Measurements from ENCODE around the gene DDX54.

Gene DDX54

DNA sequence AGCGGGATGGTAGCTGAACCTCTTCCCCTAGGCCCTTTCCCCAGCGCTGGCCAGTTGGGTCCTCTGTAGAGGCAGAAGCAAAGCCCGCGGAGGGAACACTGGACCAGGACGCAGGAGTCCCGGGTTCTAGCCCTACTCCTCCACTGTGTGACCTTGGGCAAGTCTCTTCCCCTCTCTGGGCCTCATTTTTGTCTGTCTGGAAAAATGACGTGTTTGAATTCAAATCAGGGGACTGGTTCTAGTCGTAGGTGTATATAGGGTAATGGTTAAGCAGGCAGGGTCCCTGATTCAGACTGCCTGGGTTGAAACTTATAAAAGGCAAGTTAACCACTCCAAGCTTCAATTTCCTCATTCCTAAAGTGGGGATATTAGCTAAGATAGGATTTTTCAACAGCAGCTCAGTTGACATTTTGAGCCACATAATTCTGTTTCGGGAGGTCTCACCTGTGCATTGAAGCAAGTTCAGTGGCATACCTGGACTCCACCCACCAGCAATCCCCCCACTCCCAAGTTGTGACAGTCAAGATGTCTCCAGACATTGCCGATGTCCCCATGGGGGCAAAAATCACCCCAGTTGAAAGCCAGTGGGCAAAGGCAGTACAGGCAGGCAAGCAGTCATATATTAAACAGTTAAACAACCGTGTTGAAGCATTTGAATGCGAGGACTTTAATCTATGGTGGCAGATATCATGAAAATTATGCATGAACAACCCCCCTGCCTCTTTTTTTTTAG is 36.9 kb upstream of the DDX54 start:
- Histone ChIP-seq H2BK12ac (ENCODE audit: low read length) (no peak overlapping the region), H3K27me3 (ENCODE audit: control insufficient read depth in 3 of 3, insufficient read depth in 3 of 3, low read depth in 1 of 3, low read length in 3 of 3) (no peaks in the 10 kb centered on the region), H3K18ac (ENCODE audit: low read length) (peak overlapping the region; percentile 97), H2AFZ (ENCODE audit: low read length) (peak overlapping the region; percentile 91), H4K8ac (ENCODE audit: low read depth, low read length) (no peak overlapping the region), H3K4ac (ENCODE audit: low read length) (no peak overlapping the region), H3K79me1 (ENCODE audit: low read depth, low read length) (no peaks in the 10 kb centered on the region), H3K9ac (ENCODE audit: low read depth, low read length, poor library complexity) (peak overlapping the region; percentile 53), H2BK15ac (ENCODE audit: low read length) (no peak overlapping the region), H2BK120ac (ENCODE audit: low read depth, low read length) (no peak overlapping the region), H3K4me1 (ENCODE audit: control insufficient read depth in 2 of 2, insufficient read depth in 1 of 2, low read depth in 1 of 2, low read length in 2 of 2) (peaks cover 4 to 11% of the 10 kb centered on the region in 2 donors), H2AK5ac (ENCODE audit: low read depth, low read length) (no peak overlapping the region), H2BK5ac (ENCODE audit: low read length) (peak overlapping the region; percentile 55), H3K27ac (replicated peaks; ENCODE audit: low read length) (no peak overlapping the region), H3K14ac (ENCODE audit: low read length) (no peak overlapping the region), H4K91ac (ENCODE audit: low read depth, low read length, poor library complexity) (no peak overlapping the region), H3K9me3 (replicated peaks in 1 of 2; ENCODE audit: control insufficient read depth in 2 of 2, insufficient read depth in 1 of 2, low read depth in 1 of 2, low read length in 2 of 2) (no peaks in the 10 kb centered on the region), H3K36me3 (replicated peaks in 1 of 2; ENCODE audit: control insufficient read depth in 2 of 2, insufficient read depth in 2 of 2, low read length in 2 of 2) (peaks cover 0 to 2% of the 10 kb centered on the region in 2 donors), H3K4me3 (ENCODE audit: low read length in 2 of 2) (peak overlapping the region; percentile 59 to 86), H3K4me2 (ENCODE audit: insufficient read depth, low read length, poor library complexity, severe bottlenecking) (peak overlapping the region; percentile 85), H3K23ac (ENCODE audit: low read depth, low read length, poor library complexity) (peak overlapping the region; percentile 21)
- DNase-seq (ENCODE audit: low spot score), result no peak
- no CpG with 5 or more reads among the region's 12 CpGs for WGBS, 2 donors (ENCODE audit: extremely low coverage in 2 of 2, insufficient read length in 2 of 2, insufficient replicate concordance in 1 of 2)

DNA sequence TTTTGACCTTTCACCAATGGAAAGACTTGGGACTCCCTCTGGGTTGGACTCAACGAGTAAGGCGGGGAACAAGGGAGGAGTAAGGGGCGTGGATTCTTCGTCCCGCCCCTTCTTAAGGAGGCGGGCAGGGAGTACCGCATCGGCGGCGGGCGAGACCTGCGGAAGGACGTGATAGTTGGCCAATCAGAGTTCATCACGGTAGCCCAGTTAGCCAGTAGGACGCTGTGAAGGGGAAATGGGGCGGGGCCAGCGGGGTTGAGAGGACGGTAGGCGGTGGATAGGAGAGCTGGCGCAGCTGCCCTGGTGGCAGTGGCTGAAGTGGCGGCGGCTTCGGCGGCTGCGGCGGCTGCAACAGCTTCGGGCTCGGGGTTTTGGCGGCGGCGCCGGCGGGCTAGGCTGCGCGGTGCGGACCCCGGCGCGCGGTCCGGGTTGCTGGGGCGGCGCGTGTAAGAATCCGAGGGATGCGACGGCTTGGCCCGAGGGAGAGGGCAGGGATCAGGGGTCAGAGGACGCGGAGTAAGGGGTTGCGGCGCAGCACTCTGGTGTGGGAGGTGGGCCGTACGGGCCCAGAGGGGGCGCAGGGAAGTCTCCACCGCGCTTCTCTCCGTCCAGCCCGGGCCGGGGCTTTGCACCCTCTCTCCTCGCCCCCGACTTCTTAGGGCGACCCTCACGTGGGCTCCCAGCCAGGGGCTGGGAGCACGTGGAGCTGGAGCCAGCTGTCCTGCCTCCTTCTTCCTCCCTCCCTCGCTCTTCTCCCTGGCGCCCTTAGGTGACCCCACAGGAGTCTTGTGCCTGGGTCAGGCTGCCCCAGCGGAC is 36.1 kb upstream of the DDX54 start, which contains the start of gene TPCN1:
TPCN1 (plus strand) TSS at position 284 of the 816 bp plus-strand sequence. CDS start 5,389 bp downstream, outside the sequence.
- H2AK5ac ChIP-seq (ENCODE audit: low read depth, low read length), result no peak within 1 kb of the TSS
- peak within 1 kb of the TSS; percentile 47 for H3K14ac ChIP-seq (ENCODE audit: low read length)
- no peak within 1 kb of the TSS for H2BK15ac ChIP-seq (ENCODE audit: low read length)
- peak within 1 kb of the TSS; percentile 55 for H2BK5ac ChIP-seq (ENCODE audit: low read length)
- H2BK12ac ChIP-seq (ENCODE audit: low read length), result no peak within 1 kb of the TSS
- H3K9ac ChIP-seq (ENCODE audit: low read depth, low read length, poor library complexity), result peak within 1 kb of the TSS; percentile 85
- WGBS, 2 donors (ENCODE audit: extremely low coverage in 2 of 2, insufficient read length in 2 of 2, insufficient replicate concordance in 1 of 2), result no CpG with 5 or more reads among the region's 68 CpGs
- H3K9me3 ChIP-seq (replicated peaks in 1 of 2; ENCODE audit: control insufficient read depth in 2 of 2, insufficient read depth in 1 of 2, low read depth in 1 of 2, low read length in 2 of 2), result no peaks in the 10 kb centered on the region
- H3K18ac ChIP-seq (ENCODE audit: low read length), result peak within 1 kb of the TSS; percentile 97
- H3K4ac ChIP-seq (ENCODE audit: low read length), result no peak within 1 kb of the TSS
- no peak within 1 kb of the TSS for H4K91ac ChIP-seq (ENCODE audit: low read depth, low read length, poor library complexity)
- peak within 1 kb of the TSS; percentile 85 for H3K4me2 ChIP-seq (ENCODE audit: insufficient read depth, low read length, poor library complexity, severe bottlenecking)
- H2AFZ ChIP-seq (ENCODE audit: low read length), result peak within 1 kb of the TSS; percentile 91
- peak within 1 kb of the TSS; percentile 96 for H3K23ac ChIP-seq (ENCODE audit: low read depth, low read length, poor library complexity)
- H3K79me1 ChIP-seq (ENCODE audit: low read depth, low read length), result no peaks in the 10 kb centered on the region
- H3K4me3 ChIP-seq (ENCODE audit: low read length in 2 of 2), result peak within 1 kb of the TSS; percentile 65 to 86
- no peak within 1 kb of the TSS for H4K8ac ChIP-seq (ENCODE audit: low read depth, low read length)
- H3K36me3 ChIP-seq (replicated peaks in 1 of 2; ENCODE audit: control insufficient read depth in 2 of 2, insufficient read depth in 2 of 2, low read length in 2 of 2), result no peaks in the 10 kb centered on the region
- DNase-seq (ENCODE audit: low spot score), result peak; percentile 100
- H2BK120ac ChIP-seq (ENCODE audit: low read depth, low read length), result no peak within 1 kb of the TSS
- H3K27me3 ChIP-seq (ENCODE audit: control insufficient read depth in 3 of 3, insufficient read depth in 3 of 3, low read depth in 1 of 3, low read length in 3 of 3), result no peaks in the 10 kb centered on the region
- peaks cover 4 to 11% of the 10 kb centered on the region in 2 donors for H3K4me1 ChIP-seq (ENCODE audit: control insufficient read depth in 2 of 2, insufficient read depth in 1 of 2, low read depth in 1 of 2, low read length in 2 of 2)
- peak within 1 kb of the TSS; percentile 34 for H3K27ac ChIP-seq (replicated peaks; ENCODE audit: low read length)

DNA sequence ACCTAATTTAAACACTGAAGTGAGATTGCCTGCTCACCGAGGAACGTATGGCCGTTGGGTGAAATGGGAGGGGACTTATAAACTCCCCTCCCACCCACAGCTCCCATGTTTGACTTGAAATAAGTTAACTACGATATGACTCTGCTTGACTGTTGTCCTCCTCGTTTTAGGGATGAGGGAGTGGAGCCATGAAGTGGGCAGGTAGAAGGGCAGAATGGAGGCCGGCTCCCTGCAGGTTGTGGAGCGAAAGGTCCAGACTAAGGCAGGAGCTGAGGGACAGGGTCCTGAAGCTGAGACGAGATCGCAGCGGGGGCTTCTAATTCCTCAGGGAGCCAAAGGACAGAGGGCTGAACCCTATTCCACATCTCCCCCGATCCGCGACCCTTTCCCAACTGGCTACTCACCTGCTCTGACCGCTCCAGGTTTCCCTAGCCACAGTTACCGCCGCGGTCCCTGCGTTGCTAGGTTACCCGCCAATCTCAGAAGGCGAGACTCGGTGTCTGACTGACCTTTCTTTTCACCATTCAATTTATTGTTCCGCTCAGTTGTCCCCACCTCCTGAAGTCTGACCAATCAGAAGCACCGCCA is 35.4 kb upstream of the DDX54 start:
- Histone ChIP-seq H3K18ac (ENCODE audit: low read length) (peak overlapping the region; percentile 41), H3K23ac (ENCODE audit: low read depth, low read length, poor library complexity) (no peak overlapping the region), H2BK5ac (ENCODE audit: low read length) (no peak overlapping the region), H3K79me1 (ENCODE audit: low read depth, low read length) (no peaks in the 10 kb centered on the region), H2BK12ac (ENCODE audit: low read length) (no peak overlapping the region), H3K36me3 (replicated peaks in 1 of 2; ENCODE audit: control insufficient read depth in 2 of 2, insufficient read depth in 2 of 2, low read length in 2 of 2) (no peaks in the 10 kb centered on the region), H3K9ac (ENCODE audit: low read depth, low read length, poor library complexity) (no peak overlapping the region), H3K14ac (ENCODE audit: low read length) (no peak overlapping the region), H3K4me2 (ENCODE audit: insufficient read depth, low read length, poor library complexity, severe bottlenecking) (peak overlapping the region; percentile 81), H2AK5ac (ENCODE audit: low read depth, low read length) (no peak overlapping the region), H3K4me1 (ENCODE audit: control insufficient read depth in 2 of 2, insufficient read depth in 1 of 2, low read depth in 1 of 2, low read length in 2 of 2) (peaks cover 4 to 11% of the 10 kb centered on the region in 2 donors), H4K91ac (ENCODE audit: low read depth, low read length, poor library complexity) (no peak overlapping the region), H3K4ac (ENCODE audit: low read length) (no peak overlapping the region), H3K27ac (replicated peaks; ENCODE audit: low read length) (no peak overlapping the region), H2BK15ac (ENCODE audit: low read length) (no peak overlapping the region), H3K4me3 (ENCODE audit: low read length in 2 of 2) (peak overlapping the region; percentile 65 to 84), H4K8ac (ENCODE audit: low read depth, low read length) (no peak overlapping the region), H3K9me3 (replicated peaks in 1 of 2; ENCODE audit: control insufficient read depth in 2 of 2, insufficient read depth in 1 of 2, low read depth in 1 of 2, low read length in 2 of 2) (no peaks in the 10 kb centered on the region), H2AFZ (ENCODE audit: low read length) (peak overlapping the region; percentile 88), H2BK120ac (ENCODE audit: low read depth, low read length) (no peak overlapping the region), H3K27me3 (ENCODE audit: control insufficient read depth in 3 of 3, insufficient read depth in 3 of 3, low read depth in 1 of 3, low read length in 3 of 3) (no peaks in the 10 kb centered on the region)
- no CpG with 5 or more reads among the region's 23 CpGs for WGBS, 2 donors (ENCODE audit: extremely low coverage in 2 of 2, insufficient read length in 2 of 2, insufficient replicate concordance in 1 of 2)
- DNase-seq (ENCODE audit: low spot score), result no peak

DNA sequence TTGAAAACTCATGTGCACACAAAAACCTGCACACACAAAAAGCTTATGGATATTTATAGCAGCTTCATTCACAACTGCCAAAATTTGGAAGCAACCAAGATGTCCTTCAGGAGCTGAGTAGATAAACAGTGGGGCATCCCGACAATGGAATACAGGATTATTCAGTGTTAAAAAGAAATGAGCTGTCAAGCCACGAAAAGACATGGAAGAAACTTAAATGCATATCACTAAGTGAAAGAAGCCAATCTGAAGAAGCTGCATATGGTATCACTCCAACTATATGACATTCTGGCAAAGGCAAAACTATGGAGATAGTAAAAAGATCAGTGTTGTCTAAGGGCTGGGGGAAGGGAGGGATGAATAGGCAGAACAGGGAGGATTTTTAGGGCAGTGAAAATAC is 30.7 kb upstream of the DDX54 start:
- H3K9ac ChIP-seq (ENCODE audit: low read depth, low read length, poor library complexity), result no peak overlapping the region
- H2BK15ac ChIP-seq (ENCODE audit: low read length), result no peak overlapping the region
- H3K18ac ChIP-seq (ENCODE audit: low read length), result no peak overlapping the region
- H3K4me1 ChIP-seq (ENCODE audit: control insufficient read depth in 2 of 2, insufficient read depth in 1 of 2, low read depth in 1 of 2, low read length in 2 of 2), result peaks cover 0 to 2% of the 10 kb centered on the region in 2 donors
- H2BK12ac ChIP-seq (ENCODE audit: low read length), result no peak overlapping the region
- no peak overlapping the region for H3K4me3 ChIP-seq (ENCODE audit: low read length in 2 of 2)
- H2BK5ac ChIP-seq (ENCODE audit: low read length), result no peak overlapping the region
- no peak overlapping the region for H2AK5ac ChIP-seq (ENCODE audit: low read depth, low read length)
- no peak overlapping the region for H3K27ac ChIP-seq (replicated peaks; ENCODE audit: low read length)
- H3K14ac ChIP-seq (ENCODE audit: low read length), result no peak overlapping the region
- no CpG with 5 or more reads among the region's 2 CpGs for WGBS, 2 donors (ENCODE audit: extremely low coverage in 2 of 2, insufficient read length in 2 of 2, insufficient replicate concordance in 1 of 2)
- H3K4ac ChIP-seq (ENCODE audit: low read length), result no peak overlapping the region
- H3K27me3 ChIP-seq (ENCODE audit: control insufficient read depth in 3 of 3, insufficient read depth in 3 of 3, low read depth in 1 of 3, low read length in 3 of 3), result no peaks in the 10 kb centered on the region
- no peaks in the 10 kb centered on the region for H3K9me3 ChIP-seq (replicated peaks in 1 of 2; ENCODE audit: control insufficient read depth in 2 of 2, insufficient read depth in 1 of 2, low read depth in 1 of 2, low read length in 2 of 2)
- no peak overlapping the region for H2AFZ ChIP-seq (ENCODE audit: low read length)
- no peaks in the 10 kb centered on the region for H3K79me1 ChIP-seq (ENCODE audit: low read depth, low read length)
- no peak overlapping the region for H3K23ac ChIP-seq (ENCODE audit: low read depth, low read length, poor library complexity)
- no peak overlapping the region for H3K4me2 ChIP-seq (ENCODE audit: insufficient read depth, low read length, poor library complexity, severe bottlenecking)
- no peak overlapping the region for H4K91ac ChIP-seq (ENCODE audit: low read depth, low read length, poor library complexity)
- H4K8ac ChIP-seq (ENCODE audit: low read depth, low read length), result no peak overlapping the region
- no peaks in the 10 kb centered on the region for H3K36me3 ChIP-seq (replicated peaks in 1 of 2; ENCODE audit: control insufficient read depth in 2 of 2, insufficient read depth in 2 of 2, low read length in 2 of 2)
- DNase-seq (ENCODE audit: low spot score), result no peak
- no peak overlapping the region for H2BK120ac ChIP-seq (ENCODE audit: low read depth, low read length)

Measured in neuronal stem cell (in vitro differentiated cells).